UCSD-AML1 (cell line): ENCODE results near the gene RNF40.

Experiments
- DNase-seq: peaks from one replicate; lab custom pipeline; 2025; ENCODE audit not compliant: unreplicated experiment; lab: John Stamatoyannopoulos, UW

The RNF40 gene

GRCh38 chr16:30761928-30762902 lies at the start of gene RNF40, which contains the start of gene CFAP119:
TSS of gene RNF40 (plus strand) at chr16:30762322. CDS start at chr16:30762546, 224 bp downstream.
TSS of gene CFAP119 (minus strand) at chr16:30762062. CDS start at chr16:30761748, 314 bp downstream.
- DNase-seq = peak; percentile 96

- DNase-seq = no peak
These were observed 46.2 kb upstream of the RNF40 start for GRCh38 chr16:30715750-30716445.

GRCh38 chr16:30720086-30720485 lies 42.0 kb upstream of the RNF40 start:
- no peak for DNase-seq

- DNase-seq = no peak
These were observed 41.4 kb upstream of the RNF40 start for GRCh38 chr16:30720694-30721093.

GRCh38 chr16:30721167-30721566 lies 41.0 kb upstream of the RNF40 start:
- DNase-seq = no peak

GRCh38 chr16:30721606-30722005 lies 40.5 kb upstream of the RNF40 start:
- no peak for DNase-seq

- no peak for DNase-seq
These were observed 39.7 kb upstream of the RNF40 start for GRCh38 chr16:30722443-30722842.

GRCh38 chr16:30722916-30723315 lies 39.2 kb upstream of the RNF40 start:
- no peak for DNase-seq

GRCh38 chr16:30723725-30724355 lies 38.3 kb upstream of the RNF40 start:
- no peak for DNase-seq

- DNase-seq = no peak
These were observed 37.3 kb upstream of the RNF40 start for GRCh38 chr16:30724641-30725417.

- DNase-seq = no peak
These were observed 36.7 kb upstream of the RNF40 start for GRCh38 chr16:30725418-30725792.

- DNase-seq = no peak
These were observed 33.8 kb upstream of the RNF40 start for GRCh38 chr16:30728321-30728720.

GRCh38 chr16:30728899-30729672 lies 33.0 kb upstream of the RNF40 start:
- no peak for DNase-seq

GRCh38 chr16:30731411-30731810 lies 30.7 kb upstream of the RNF40 start:
- no peak for DNase-seq

- no peak for DNase-seq
These were observed 24.9 kb upstream of the RNF40 start for GRCh38 chr16:30736995-30737793.

- no peak for DNase-seq
These were observed 24.1 kb upstream of the RNF40 start for GRCh38 chr16:30737794-30738648.

- DNase-seq = no peak
These were observed 22.9 kb upstream of the RNF40 start for GRCh38 chr16:30738984-30739951.
